ENCODE results near the gene USB1. TPM values are rescaled to one million over a fixed set of nuclear protein-coding genes. Genes with fewer than 3 reads are reported as not detected.

The USB1 gene
- total RNA-seq, 4 donors from 2014 or later, result 31.5 to 51.1 (median 33.3) TPM

- H3K9me3 ChIP-seq, result no peaks in the 10 kb centered on the region
- whole genome bisulfite sequencing, result 79% methylated on average over 3 of the region's 3 CpGs
- DNase-seq (ENCODE audit: extremely low spot score), result no peak
Measured at GRCh38 chr16:58010886-58011285, 9.7 kb downstream of the USB1 start.

GRCh38 chr16:58011652-58012051 lies 10.4 kb downstream of the USB1 start:
- WGBS, result 92% methylated on average over 3 of the region's 3 CpGs
- Histone ChIP-seq H3K36me3 (peaks cover 12 to 57% (median 45%) of the 10 kb centered on the region in 4 donors), H3K27ac (replicated peaks in 1 of 4) (no peak overlapping the region), H3K4me1 (peaks cover 0 to 5% (median 0%) of the 10 kb centered on the region in 4 donors), H3K27me3 (no peaks in the 10 kb centered on the region), H3K4me3 (no peak overlapping the region), H3K9me3 (no peaks in the 10 kb centered on the region)
- intact Hi-C loops (cut with DNase I), result no loop called here
- no peak for TF ChIP-seq EP300 (IDR thresholded peaks at IDR 0.05)
- no peak for TF ChIP-seq POLR2AphosphoS5 (IDR thresholded peaks at IDR 0.05)
- TF ChIP-seq POLR2A (IDR thresholded peaks at IDR 0.05; ENCODE audit: low read depth), result no peak
- no peak for TF ChIP-seq CTCF (IDR thresholded peaks at IDR 0.05)
- DNase-seq (ENCODE audit: extremely low spot score), result no peak

More at GRCh38 chr16:58010886-58011285, 9.7 kb downstream of the USB1 start:
- Histone ChIP-seq H3K4me3 (no peak overlapping the region), H3K4me1 (peaks cover 0 to 5% (median 0%) of the 10 kb centered on the region in 4 donors), H3K27ac (replicated peaks in 1 of 4) (no peak overlapping the region), H3K36me3 (peaks cover 12 to 63% (median 50%) of the 10 kb centered on the region in 4 donors), H3K27me3 (no peaks in the 10 kb centered on the region)
- intact Hi-C loops (cut with DNase I), result no loop called here
- TF ChIP-seq CTCF (IDR thresholded peaks at IDR 0.05) (no peak), EP300 (IDR thresholded peaks at IDR 0.05) (no peak), POLR2A (IDR thresholded peaks at IDR 0.05; ENCODE audit: low read depth) (no peak), POLR2AphosphoS5 (IDR thresholded peaks at IDR 0.05) (no peak)

- WGBS, result 80% methylated on average over 7 of the region's 9 CpGs
- Histone ChIP-seq H3K9me3 (no peaks in the 10 kb centered on the region), H3K27ac (replicated peaks in 1 of 4) (no peak overlapping the region), H3K27me3 (no peaks in the 10 kb centered on the region), H3K4me1 (peaks cover 0 to 5% (median 0%) of the 10 kb centered on the region in 4 donors), H3K4me3 (no peak overlapping the region), H3K36me3 (peaks cover 12 to 64% (median 46%) of the 10 kb centered on the region in 4 donors)
- TF ChIP-seq EP300 (IDR thresholded peaks at IDR 0.05) (no peak), CTCF (IDR thresholded peaks at IDR 0.05) (no peak), POLR2A (IDR thresholded peaks at IDR 0.05; ENCODE audit: low read depth) (no peak), POLR2AphosphoS5 (IDR thresholded peaks at IDR 0.05) (no peak)
- DNase-seq (ENCODE audit: extremely low spot score), result no peak
- intact Hi-C loops (cut with DNase I), result no loop called here
Measured at GRCh38 chr16:58012481-58012880, 11.3 kb downstream of the USB1 start.

- 85% methylated on average over 9 of the region's 9 CpGs for WGBS
- intact Hi-C loops (cut with DNase I), result no loop called here
- H3K4me3 ChIP-seq, result no peak overlapping the region
- H3K9me3 ChIP-seq, result no peaks in the 10 kb centered on the region
- no peaks in the 10 kb centered on the region for H3K27me3 ChIP-seq
- TF ChIP-seq POLR2AphosphoS5 (IDR thresholded peaks at IDR 0.05) (no peak), CTCF (IDR thresholded peaks at IDR 0.05) (no peak), POLR2A (IDR thresholded peaks at IDR 0.05; ENCODE audit: low read depth) (no peak), EP300 (IDR thresholded peaks at IDR 0.05) (no peak)
- peaks cover 19 to 70% (median 54%) of the 10 kb centered on the region in 4 donors for H3K36me3 ChIP-seq
- H3K4me1 ChIP-seq, result peaks cover 0 to 5% (median 0%) of the 10 kb centered on the region in 4 donors
- no peak overlapping the region for H3K27ac ChIP-seq (replicated peaks in 1 of 4)
- no peak for DNase-seq (ENCODE audit: extremely low spot score)
Measured at GRCh38 chr16:58013201-58013956, 12.2 kb downstream of the USB1 start.
